ENCODE results near the gene NPEPL1. TPM values are rescaled to one million over a fixed set of nuclear protein-coding genes. Genes with fewer than 3 reads are reported as not detected.
"Not testable (repeated sequence)": the region's sequence is repeated elsewhere in the genome, so short reads cannot be mapped to it uniquely, and the experiment has no call there.

The NPEPL1 gene
- polyA plus RNA-seq (ENCODE audit: insufficient read length in 4 of 4) = 10 to 100 TPM; 37.8 to 47.8 (median 41.9) TPM

GRCh38 chr20:58692579-58693225 lies at the start of gene NPEPL1:
Gene NPEPL1, plus strand, starts transcription at chr20:58692800. Its CDS starts 101 bp downstream, at chr20:58692901.
- DNase-seq (ENCODE audit: low read depth in 4 of 4, low spot score in 3 of 4) = peak in 1 of 4 donors; percentile 49

- not testable (repeated sequence) for DNase-seq (ENCODE audit: low read depth in 4 of 4, low spot score in 3 of 4)
Measured at GRCh38 chr20:58642896-58643295, 49.7 kb upstream of the NPEPL1 start.

GRCh38 chr20:58645412-58645968 lies 47.1 kb upstream of the NPEPL1 start:
- no peak for DNase-seq (ENCODE audit: low read depth in 4 of 4, low spot score in 3 of 4)

GRCh38 chr20:58646257-58646656 lies 46.3 kb upstream of the NPEPL1 start:
- no peak for DNase-seq (ENCODE audit: low read depth in 4 of 4, low spot score in 3 of 4)

GRCh38 chr20:58646703-58647102 lies 45.9 kb upstream of the NPEPL1 start:
- no peak for DNase-seq (ENCODE audit: low read depth in 4 of 4, low spot score in 3 of 4)

- no peak for DNase-seq (ENCODE audit: low read depth in 4 of 4, low spot score in 3 of 4)
Measured at GRCh38 chr20:58647162-58647795, 45.3 kb upstream of the NPEPL1 start.

GRCh38 chr20:58647796-58648501 lies 44.7 kb upstream of the NPEPL1 start:
- peak in 1 of 4 donors; percentile 47 for DNase-seq (ENCODE audit: low read depth in 4 of 4, low spot score in 3 of 4)

GRCh38 chr20:58648502-58648825 lies 44.1 kb upstream of the NPEPL1 start:
- DNase-seq (ENCODE audit: low read depth in 4 of 4, low spot score in 3 of 4) = not testable (repeated sequence)

GRCh38 chr20:58649288-58650180 lies 43.1 kb upstream of the NPEPL1 start:
- DNase-seq (ENCODE audit: low read depth in 4 of 4, low spot score in 3 of 4) = no peak

GRCh38 chr20:58650181-58650775 lies 42.3 kb upstream of the NPEPL1 start:
- no peak for DNase-seq (ENCODE audit: low read depth in 4 of 4, low spot score in 3 of 4)

- peak; percentile 78 to 86 (median 83) for DNase-seq (ENCODE audit: low read depth in 4 of 4, low spot score in 3 of 4)
Measured at GRCh38 chr20:58650776-58651558, 41.6 kb upstream of the NPEPL1 start, which contains the start of gene STX16. Gene STX16, plus strand, starts transcription at chr20:58651283. Its CDS starts 724 bp downstream, at chr20:58652007.

GRCh38 chr20:58651559-58651945 lies 41.0 kb upstream of the NPEPL1 start:
- peak; percentile 81 to 94 (median 88) for DNase-seq (ENCODE audit: low read depth in 4 of 4, low spot score in 3 of 4)

- peak in 2 of 4 donors; percentile 54 to 61 for DNase-seq (ENCODE audit: low read depth in 4 of 4, low spot score in 3 of 4)
Measured at GRCh38 chr20:58651946-58652605, 40.5 kb upstream of the NPEPL1 start.

- no peak for DNase-seq (ENCODE audit: low read depth in 4 of 4, low spot score in 3 of 4)
Measured at GRCh38 chr20:58652606-58653294, 39.9 kb upstream of the NPEPL1 start.

- DNase-seq (ENCODE audit: low read depth in 4 of 4, low spot score in 3 of 4) = no peak
Measured at GRCh38 chr20:58654337-58654736, 38.3 kb upstream of the NPEPL1 start.

GRCh38 chr20:58655328-58656107 lies 37.1 kb upstream of the NPEPL1 start:
- DNase-seq (ENCODE audit: low read depth in 4 of 4, low spot score in 3 of 4) = no peak

GRCh38 chr20:58656831-58657230 lies 35.8 kb upstream of the NPEPL1 start:
- DNase-seq (ENCODE audit: low read depth in 4 of 4, low spot score in 3 of 4) = no peak
